Femur (tissue), 1 donor: ENCODE measurements around the gene PTPRK.

Experiments used
- DNase-seq: peaks from one replicate; pipeline ENCODE4 v3.0.0-alpha.2; 2017

The PTPRK gene

DNA sequence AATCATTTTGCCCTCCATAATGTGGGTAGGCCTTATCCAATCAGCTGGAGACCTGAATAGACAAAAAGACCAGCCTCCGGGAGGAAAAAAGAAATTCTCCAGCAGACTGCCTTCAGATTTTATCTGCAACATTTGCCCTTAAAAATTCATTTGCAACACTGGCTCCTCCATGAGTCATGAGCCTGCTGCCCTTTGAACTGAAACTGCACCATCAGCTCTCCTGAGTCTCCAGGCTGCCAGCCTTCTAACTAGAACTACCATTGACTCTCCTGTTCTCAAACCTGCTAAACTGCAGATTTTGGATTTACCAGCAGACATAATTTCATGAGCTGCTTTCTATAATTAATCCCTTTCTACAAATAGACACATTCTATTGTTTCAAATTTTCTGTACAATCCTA, 395.7 kb downstream of the PTPRK start:
- no peak for DNase-seq

DNA sequence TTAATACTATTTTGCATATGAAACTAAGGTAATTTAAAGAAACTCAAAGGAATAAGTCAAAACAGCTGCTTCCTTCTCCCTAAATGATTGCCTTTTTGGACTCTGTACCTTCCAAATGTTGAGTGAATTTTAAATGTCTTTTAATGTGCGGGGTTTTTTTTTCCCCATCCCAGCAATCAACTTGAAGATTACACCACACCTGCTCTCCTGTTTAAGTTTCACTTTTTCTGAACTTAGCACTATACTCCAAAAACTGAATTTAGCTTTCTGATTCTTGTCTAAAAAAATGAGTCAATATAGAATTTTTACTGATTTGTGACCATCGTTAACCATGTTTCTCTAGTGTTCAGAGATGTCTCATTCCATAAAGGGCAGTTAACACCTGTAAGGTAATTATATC, 398.8 kb downstream of the PTPRK start:
- no peak for DNase-seq

GRCh38 chr6:128121190-128121589, 399.2 kb downstream of the PTPRK start:
- no peak for DNase-seq

- DNase-seq, result no peak
These were observed 402.0 kb downstream of the PTPRK start for GRCh38 chr6:128118401-128118800.

DNA sequence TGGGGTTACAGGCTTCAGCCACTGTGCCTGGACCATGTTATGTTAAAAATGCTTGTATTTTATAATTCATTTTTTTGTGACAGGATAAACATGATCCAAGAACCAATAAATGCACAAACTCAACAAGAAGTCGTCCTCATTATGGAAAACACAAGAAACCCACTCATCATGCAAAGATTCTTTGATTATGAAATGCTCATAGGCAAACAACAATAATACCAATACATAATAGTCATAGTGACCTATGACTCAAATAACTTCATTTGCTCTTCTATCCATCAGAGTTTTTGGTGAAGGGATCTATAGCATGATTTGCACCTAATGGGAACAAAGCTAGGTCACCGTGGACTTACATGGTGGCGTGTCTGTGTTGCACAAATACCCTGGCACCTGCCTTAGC, 402.5 kb downstream of the PTPRK start:
- no peak for DNase-seq

GRCh38 chr6:128114164-128114563, 406.2 kb downstream of the PTPRK start:
- no peak for DNase-seq

GRCh38 chr6:128112494-128112893, 407.9 kb downstream of the PTPRK start:
- no peak for DNase-seq

GRCh38 chr6:128111096-128111495, 409.3 kb downstream of the PTPRK start:
- no peak for DNase-seq

- no peak for DNase-seq
These were observed 412.7 kb downstream of the PTPRK start for GRCh38 chr6:128107682-128108081.

DNA sequence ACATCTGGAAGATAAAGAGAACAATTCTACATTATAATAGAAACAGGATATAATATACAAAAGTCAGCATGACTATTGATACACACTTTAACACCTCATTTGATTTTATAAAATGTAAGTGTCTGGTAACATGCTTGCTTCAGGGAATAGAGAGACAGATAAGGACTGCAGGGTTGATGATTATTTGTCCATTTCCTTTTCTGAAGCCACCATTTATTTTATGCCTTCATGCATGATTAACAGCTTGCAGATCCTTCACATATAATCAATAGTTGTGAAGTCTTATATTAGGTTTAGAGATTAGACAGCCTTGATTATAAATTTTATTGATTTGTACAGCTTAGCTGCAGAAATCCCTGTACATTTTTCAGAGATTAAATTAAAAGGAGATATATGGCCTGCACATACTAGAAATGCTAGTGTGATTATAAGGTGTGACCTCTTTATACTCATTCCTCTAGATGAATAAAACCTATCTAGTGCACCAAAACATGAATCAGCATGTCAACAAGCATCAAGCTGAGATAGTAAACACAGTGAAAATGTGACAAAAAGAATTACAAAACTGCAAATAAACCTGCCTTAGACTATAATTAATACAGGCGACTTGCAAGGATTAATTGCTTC, 420.7 kb downstream of the PTPRK start:
- no peak for DNase-seq

GRCh38 chr6:128098000-128098581, 422.3 kb downstream of the PTPRK start:
- no peak for DNase-seq

DNA sequence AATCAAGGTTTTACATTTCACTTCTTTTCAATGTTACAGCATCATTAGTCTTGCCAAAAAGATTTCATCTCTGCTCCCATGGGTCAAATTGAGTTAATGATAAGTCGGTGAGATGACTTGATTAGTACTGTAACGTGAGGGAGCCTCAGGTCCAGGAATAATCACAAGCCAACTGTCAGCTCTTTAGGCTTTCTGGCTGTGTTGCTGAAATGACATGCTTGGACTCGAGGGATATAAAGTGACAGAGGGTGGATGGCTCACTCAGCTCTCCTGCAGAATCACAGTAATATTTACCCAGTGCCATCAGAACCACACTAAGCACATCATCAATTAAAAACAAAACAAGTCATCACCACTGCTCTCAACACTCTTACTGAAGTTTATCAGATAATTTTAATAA, 423.4 kb downstream of the PTPRK start:
- DNase-seq, result no peak

- DNase-seq, result no peak
These were observed 425.0 kb downstream of the PTPRK start for GRCh38 chr6:128095362-128095761.

- no peak for DNase-seq
These were observed 441.4 kb downstream of the PTPRK start for GRCh38 chr6:128079021-128079420.

- no peak for DNase-seq
These were observed 442.1 kb downstream of the PTPRK start for GRCh38 chr6:128078276-128078675.

- DNase-seq, result no peak
These were observed 443.6 kb downstream of the PTPRK start for GRCh38 chr6:128076843-128077242.

DNA sequence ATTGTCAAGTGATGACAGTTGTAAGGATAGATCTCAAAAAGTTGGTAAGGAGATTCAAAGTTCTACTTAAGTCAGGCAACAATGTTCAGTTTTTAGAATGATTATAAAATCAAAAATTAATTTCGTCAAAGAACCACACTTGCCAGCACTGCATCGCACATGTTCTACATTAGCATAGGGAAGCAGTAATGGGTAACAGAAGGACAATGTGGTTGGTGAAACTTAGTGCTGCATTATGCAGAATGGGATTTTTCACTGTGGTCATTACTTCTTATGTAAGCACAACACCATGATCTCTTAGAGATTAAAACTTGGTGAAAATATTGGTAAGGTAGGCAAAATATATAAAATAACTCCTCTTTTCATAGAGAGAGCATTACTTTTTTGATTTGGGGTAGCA, 445.8 kb downstream of the PTPRK start:
- DNase-seq, result no peak

- DNase-seq, result no peak
These were observed 447.0 kb downstream of the PTPRK start for GRCh38 chr6:128073389-128073788.

GRCh38 chr6:128071212-128071611, 449.2 kb downstream of the PTPRK start:
- DNase-seq, result no peak

DNA sequence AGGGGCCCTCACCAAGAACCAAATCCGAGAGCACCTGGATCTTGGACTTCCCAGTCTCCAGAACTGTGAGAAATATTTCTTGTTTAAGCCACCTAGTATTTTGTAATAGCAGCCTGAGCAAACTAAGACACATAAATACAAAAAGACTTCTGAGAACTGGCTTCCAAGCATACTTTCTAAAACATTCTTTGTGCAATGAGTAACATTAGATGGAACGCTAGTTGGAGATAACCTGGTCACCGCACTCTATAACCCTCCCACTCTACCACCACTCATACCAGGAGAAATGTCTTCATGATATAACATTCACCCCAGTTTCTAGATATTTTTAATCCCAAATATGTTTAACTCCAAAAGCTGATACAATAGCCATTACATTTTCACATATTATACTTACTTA, 450.0 kb downstream of the PTPRK start:
- no peak for DNase-seq

DNA sequence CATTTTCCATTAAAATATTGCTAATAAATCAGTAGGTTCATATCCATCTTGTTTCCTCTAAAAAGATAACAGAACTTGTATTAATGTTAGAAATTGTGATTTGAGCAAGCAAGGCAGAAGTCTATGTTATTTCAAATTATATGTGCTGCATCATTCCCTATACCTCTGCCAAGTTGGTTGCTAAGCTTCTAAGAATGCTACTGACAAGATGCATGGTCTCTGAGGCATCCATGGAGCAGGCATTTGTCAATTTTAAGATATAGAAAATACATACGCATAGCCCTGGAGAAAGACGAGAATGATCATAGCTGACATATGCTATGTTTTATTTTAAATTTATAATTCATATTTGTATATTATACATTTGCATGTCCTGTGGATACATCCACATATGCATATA, 451.2 kb downstream of the PTPRK start:
- no peak for DNase-seq

- DNase-seq, result no peak
These were observed 452.3 kb downstream of the PTPRK start for GRCh38 chr6:128068119-128068479.

GRCh38 chr6:128067446-128068118, 452.8 kb downstream of the PTPRK start:
- no peak for DNase-seq

- no peak for DNase-seq
These were observed 455.3 kb downstream of the PTPRK start for GRCh38 chr6:128065072-128065471.

- no peak for DNase-seq
These were observed 455.9 kb downstream of the PTPRK start for GRCh38 chr6:128064540-128064895.
